Measurements from ENCODE around the gene PCIF1.

The PCIF1 gene

GRCh38 chr20:45934586-45935415 lies at the start of gene PCIF1:
Gene PCIF1, plus strand, starts transcription at chr20:45934683. Its CDS starts 4,317 bp downstream, at chr20:45939000.
- no peaks in the 10 kb centered on the region for H3K9me3 Mint-ChIP-seq (ENCODE audit: low read depth)
- peaks cover 5% of the 10 kb centered on the region for H3K36me3 Mint-ChIP-seq
- no peaks in the 10 kb centered on the region for H3K27me3 Mint-ChIP-seq
- H3K4me3 Mint-ChIP-seq: peak within 1 kb of the TSS; percentile 95
- H3K4me1 Mint-ChIP-seq (ENCODE audit: low read depth): peaks cover 31% of the 10 kb centered on the region
- peak within 1 kb of the TSS; percentile 95 for H3K27ac Mint-ChIP-seq

GRCh38 chr20:45886590-45887345 lies 47.7 kb upstream of the PCIF1 start:
- H3K27me3 Mint-ChIP-seq: no peaks in the 10 kb centered on the region
- peaks cover 2% of the 10 kb centered on the region for H3K36me3 Mint-ChIP-seq
- H3K27ac Mint-ChIP-seq: peak overlapping the region; percentile 66
- H3K9me3 Mint-ChIP-seq (ENCODE audit: low read depth): no peaks in the 10 kb centered on the region
- peaks cover 47% of the 10 kb centered on the region for H3K4me1 Mint-ChIP-seq (ENCODE audit: low read depth)
- no peak overlapping the region for H3K4me3 Mint-ChIP-seq

DNA sequence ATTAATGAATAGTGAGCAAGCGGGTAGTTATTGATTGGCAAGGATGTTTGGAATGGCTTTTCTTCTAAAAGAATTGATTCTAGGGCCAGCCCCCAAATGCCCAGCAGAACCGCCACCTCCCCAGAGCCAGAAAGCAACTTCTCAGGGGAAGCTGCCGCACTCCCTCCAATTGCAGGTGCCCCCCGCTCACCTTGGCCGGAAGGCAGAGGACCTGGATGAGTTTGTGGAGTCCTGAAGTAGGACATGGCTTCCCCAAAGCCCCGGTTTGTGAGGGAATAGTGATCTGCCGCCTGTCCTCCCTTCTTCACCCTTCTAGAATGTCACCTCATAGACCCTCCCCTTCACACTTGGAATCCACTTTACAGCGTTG lies 47.2 kb upstream of the PCIF1 start, which contains the start of gene SPATA25:
Gene SPATA25 (minus strand): TSS at position 277 of the 370 bp plus-strand sequence. CDS start 32 bp downstream, at position 245.
- Mint-ChIP-seq H3K27ac (peak within 1 kb of the TSS; percentile 81), H3K36me3 (peaks cover 2% of the 10 kb centered on the region), H3K4me1 (ENCODE audit: low read depth) (peaks cover 48% of the 10 kb centered on the region), H3K9me3 (ENCODE audit: low read depth) (no peaks in the 10 kb centered on the region), H3K27me3 (no peaks in the 10 kb centered on the region), H3K4me3 (no peak within 1 kb of the TSS)

DNA sequence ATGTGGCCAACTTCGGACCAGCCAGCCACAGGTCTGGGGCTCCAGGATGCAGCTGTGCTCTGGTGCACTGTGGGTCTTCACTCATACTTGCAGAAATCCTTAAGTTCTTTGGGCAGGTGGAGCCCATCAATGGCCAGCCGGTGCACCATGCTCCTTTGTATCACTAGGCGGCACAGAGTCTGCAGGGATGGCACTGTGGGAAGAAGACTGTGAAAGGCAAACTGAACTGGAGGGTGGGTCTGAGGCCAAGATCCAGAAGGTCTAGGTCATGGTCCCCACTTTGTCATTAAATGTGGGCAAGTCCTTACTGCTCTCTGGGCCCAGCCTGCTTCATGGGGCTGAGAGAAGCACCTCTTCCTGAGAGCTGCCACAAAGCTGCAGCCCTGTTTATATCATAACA lies 45.8 kb upstream of the PCIF1 start:
- Mint-ChIP-seq H3K9me3 (ENCODE audit: low read depth) (no peaks in the 10 kb centered on the region), H3K4me3 (no peak overlapping the region), H3K36me3 (peaks cover 2% of the 10 kb centered on the region), H3K27ac (no peak overlapping the region), H3K27me3 (no peaks in the 10 kb centered on the region), H3K4me1 (ENCODE audit: low read depth) (peaks cover 48% of the 10 kb centered on the region)

GRCh38 chr20:45890077-45890984 lies 44.2 kb upstream of the PCIF1 start:
- Mint-ChIP-seq H3K4me3 (peak overlapping the region; percentile 91), H3K36me3 (no peaks in the 10 kb centered on the region), H3K27me3 (no peaks in the 10 kb centered on the region), H3K4me1 (ENCODE audit: low read depth) (peaks cover 44% of the 10 kb centered on the region), H3K9me3 (ENCODE audit: low read depth) (no peaks in the 10 kb centered on the region), H3K27ac (peak overlapping the region; percentile 90)

- H3K9me3 Mint-ChIP-seq (ENCODE audit: low read depth): no peaks in the 10 kb centered on the region
- peak within 1 kb of the TSS; percentile 90 for H3K27ac Mint-ChIP-seq
- no peaks in the 10 kb centered on the region for H3K27me3 Mint-ChIP-seq
- peaks cover 38% of the 10 kb centered on the region for H3K4me1 Mint-ChIP-seq (ENCODE audit: low read depth)
- peak within 1 kb of the TSS; percentile 91 for H3K4me3 Mint-ChIP-seq
- no peaks in the 10 kb centered on the region for H3K36me3 Mint-ChIP-seq
Observed at GRCh38 chr20:45890985-45891983, 43.2 kb upstream of the PCIF1 start, which contains the start of the genes CTSA and NEURL2. Gene CTSA, plus strand, starts transcription at chr20:45891335. Its CDS starts 234 bp downstream, at chr20:45891569. Gene NEURL2, minus strand, starts transcription at chr20:45891208. Its CDS starts 217 bp downstream, at chr20:45890991.

- Mint-ChIP-seq H3K27me3 (no peaks in the 10 kb centered on the region), H3K4me1 (ENCODE audit: low read depth) (peaks cover 38% of the 10 kb centered on the region)
Observed at GRCh38 chr20:45892049-45892825, 42.2 kb upstream of the PCIF1 start.

GRCh38 chr20:45892828-45893500 lies 41.5 kb upstream of the PCIF1 start:
- H3K27ac Mint-ChIP-seq: no peak overlapping the region
- no peaks in the 10 kb centered on the region for H3K9me3 Mint-ChIP-seq (ENCODE audit: low read depth)
- H3K27me3 Mint-ChIP-seq: no peaks in the 10 kb centered on the region
- H3K4me1 Mint-ChIP-seq (ENCODE audit: low read depth): peaks cover 33% of the 10 kb centered on the region
- peaks cover 3% of the 10 kb centered on the region for H3K36me3 Mint-ChIP-seq
- H3K4me3 Mint-ChIP-seq: peak overlapping the region; percentile 91

More at GRCh38 chr20:45892049-45892825, 42.2 kb upstream of the PCIF1 start:
- H3K4me3 Mint-ChIP-seq: peak overlapping the region; percentile 91
- no peaks in the 10 kb centered on the region for H3K36me3 Mint-ChIP-seq
- no peaks in the 10 kb centered on the region for H3K9me3 Mint-ChIP-seq (ENCODE audit: low read depth)
- H3K27ac Mint-ChIP-seq: peak overlapping the region; percentile 79

DNA sequence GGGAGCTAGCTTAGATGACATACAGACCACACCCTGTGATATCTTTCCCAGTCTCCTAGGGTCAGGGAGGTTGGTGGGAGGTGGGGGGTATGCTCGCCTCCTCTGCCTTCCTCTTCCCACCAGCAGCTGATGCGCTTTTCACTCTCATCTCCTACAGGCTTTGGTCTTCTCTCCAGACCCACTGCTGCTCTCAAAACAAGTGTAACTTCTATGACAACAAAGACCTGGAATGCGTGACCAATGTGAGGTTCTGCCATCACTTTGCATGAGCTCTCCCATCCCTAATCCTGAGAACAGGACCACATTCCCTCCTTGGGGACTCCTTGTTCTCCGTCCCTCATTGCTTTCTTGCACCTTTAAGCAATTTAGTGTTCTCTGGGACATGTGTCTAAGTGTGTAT lies 40.7 kb upstream of the PCIF1 start:
- Mint-ChIP-seq H3K9me3 (ENCODE audit: low read depth) (no peaks in the 10 kb centered on the region), H3K4me3 (no peak overlapping the region), H3K27ac (peak overlapping the region; percentile 58)

DNA sequence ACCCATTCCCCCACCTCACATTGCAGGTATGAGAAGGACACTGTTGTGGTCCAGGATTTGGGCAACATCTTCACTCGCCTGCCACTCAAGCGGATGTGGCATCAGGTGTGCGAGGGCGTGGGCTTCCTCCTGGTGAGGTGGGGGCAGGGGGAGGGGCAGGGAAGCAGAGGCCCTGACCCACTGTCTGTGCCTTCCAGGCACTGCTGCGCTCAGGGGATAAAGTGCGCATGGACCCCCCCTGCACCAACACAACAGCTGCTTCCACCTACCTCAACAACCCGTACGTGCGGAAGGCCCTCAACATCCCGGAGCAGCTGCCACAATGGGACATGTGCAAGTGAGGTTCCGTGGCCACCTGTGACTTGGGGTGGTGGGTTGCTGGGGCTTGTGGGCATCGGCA lies 39.7 kb upstream of the PCIF1 start:
- Mint-ChIP-seq H3K4me3 (no peak overlapping the region), H3K27me3 (no peaks in the 10 kb centered on the region), H3K4me1 (ENCODE audit: low read depth) (peaks cover 29% of the 10 kb centered on the region), H3K9me3 (ENCODE audit: low read depth) (no peaks in the 10 kb centered on the region), H3K36me3 (peaks cover 3% of the 10 kb centered on the region), H3K27ac (no peak overlapping the region)

More for the DNA sequence above, 40.7 kb upstream of the PCIF1 start:
- Mint-ChIP-seq H3K4me1 (ENCODE audit: low read depth) (peaks cover 33% of the 10 kb centered on the region), H3K36me3 (peaks cover 3% of the 10 kb centered on the region), H3K27me3 (no peaks in the 10 kb centered on the region)

GRCh38 chr20:45896641-45897161 lies 37.8 kb upstream of the PCIF1 start:
- H3K4me1 Mint-ChIP-seq (ENCODE audit: low read depth): peaks cover 22% of the 10 kb centered on the region
- H3K9me3 Mint-ChIP-seq (ENCODE audit: low read depth): no peaks in the 10 kb centered on the region
- H3K4me3 Mint-ChIP-seq: no peak overlapping the region
- H3K27ac Mint-ChIP-seq: no peak overlapping the region
- H3K36me3 Mint-ChIP-seq: peaks cover 3% of the 10 kb centered on the region
- H3K27me3 Mint-ChIP-seq: no peaks in the 10 kb centered on the region

DNA sequence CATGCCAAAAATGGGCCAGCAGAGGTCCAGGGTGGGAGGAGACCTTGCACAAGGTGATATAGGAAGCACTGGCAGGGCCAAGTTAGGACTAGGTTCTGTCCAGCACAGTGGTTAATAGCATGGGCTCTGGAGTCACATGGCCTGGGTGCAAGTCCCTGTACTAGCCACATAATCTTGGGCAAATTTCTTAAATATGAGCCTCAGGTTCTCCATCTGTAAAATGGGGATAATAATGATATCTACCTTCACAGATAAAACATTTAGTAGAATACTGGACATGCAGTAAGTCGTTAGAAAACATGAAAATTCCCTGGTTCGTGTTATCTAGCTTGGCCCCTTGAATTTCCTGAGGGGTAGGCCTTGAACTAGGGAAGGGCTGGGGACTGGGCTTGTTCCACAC lies 37.2 kb upstream of the PCIF1 start:
- no peaks in the 10 kb centered on the region for H3K27me3 Mint-ChIP-seq
- peaks cover 17% of the 10 kb centered on the region for H3K4me1 Mint-ChIP-seq (ENCODE audit: low read depth)
- no peak overlapping the region for H3K27ac Mint-ChIP-seq
- H3K9me3 Mint-ChIP-seq (ENCODE audit: low read depth): no peaks in the 10 kb centered on the region
- peaks cover 3% of the 10 kb centered on the region for H3K36me3 Mint-ChIP-seq
- no peak overlapping the region for H3K4me3 Mint-ChIP-seq

Data from activated naive CD8-positive, alpha-beta T cell (primary cell).